Activated CD4-positive, CD25-positive, alpha-beta regulatory T cell (primary cell): ENCODE results near the gene TRIM37.
"Not testable (repeated sequence)": the region's sequence is repeated elsewhere in the genome, so short reads cannot be mapped to it uniquely, and the experiment has no call there.

Source experiments
- DNase-seq, 4 experiments: peaks; one replicate each; lab custom pipeline; 2025; lab: John Stamatoyannopoulos, UW

TRIM37 gene

GRCh38 chr17:58993311-58993710, 113.4 kb downstream of the TRIM37 start:
- no peak for DNase-seq

- no peak for DNase-seq
Measured at GRCh38 chr17:58991718-58992331, 114.9 kb downstream of the TRIM37 start.

GRCh38 chr17:58989629-58990028, 117.1 kb downstream of the TRIM37 start:
- no peak for DNase-seq

GRCh38 chr17:58985971-58986370, 120.7 kb downstream of the TRIM37 start:
- no peak for DNase-seq

- no peak for DNase-seq
Measured at GRCh38 chr17:58985367-58985766, 121.3 kb downstream of the TRIM37 start.

- no peak for DNase-seq
Measured at GRCh38 chr17:58982626-58983025, 124.1 kb downstream of the TRIM37 start.

GRCh38 chr17:58980706-58981481, 125.8 kb downstream of the TRIM37 start:
- no peak for DNase-seq

GRCh38 chr17:58976541-58976940, 130.1 kb downstream of the TRIM37 start:
- DNase-seq, result no peak

- no peak for DNase-seq
Measured at GRCh38 chr17:58974354-58974753, 132.3 kb downstream of the TRIM37 start.

- no peak for DNase-seq
Measured at GRCh38 chr17:58970609-58971450, 135.8 kb downstream of the TRIM37 start.

GRCh38 chr17:58969612-58970011, 137.1 kb downstream of the TRIM37 start:
- no peak for DNase-seq

GRCh38 chr17:58969156-58969555, 137.5 kb downstream of the TRIM37 start:
- no peak for DNase-seq

- no peak for DNase-seq
Measured at GRCh38 chr17:58968426-58969061, 138.1 kb downstream of the TRIM37 start.

GRCh38 chr17:58966208-58966607, 140.5 kb downstream of the TRIM37 start:
- no peak for DNase-seq

- no peak for DNase-seq
Measured at GRCh38 chr17:58965221-58965620, 141.5 kb downstream of the TRIM37 start.

- DNase-seq, result no peak
Measured at GRCh38 chr17:58960068-58960467, 146.6 kb downstream of the TRIM37 start.

- DNase-seq, result not testable (repeated sequence)
Measured at GRCh38 chr17:58957725-58958073, 149.0 kb downstream of the TRIM37 start.

- DNase-seq, result no peak
Measured at GRCh38 chr17:58956997-58957724, 149.5 kb downstream of the TRIM37 start.

- not testable (repeated sequence) for DNase-seq
Measured at GRCh38 chr17:58954358-58954757, 152.3 kb downstream of the TRIM37 start.

GRCh38 chr17:58947824-58948223, 158.9 kb downstream of the TRIM37 start:
- no peak for DNase-seq

GRCh38 chr17:58947411-58947810, 159.3 kb downstream of the TRIM37 start:
- DNase-seq, result no peak

GRCh38 chr17:58944166-58944565, 162.5 kb downstream of the TRIM37 start:
- no peak for DNase-seq
